Measurements from ENCODE around the gene PRRT3.

GRCh38 chr3:9928158-9928557, 24.1 kb downstream of the PRRT3 start:
- TF ChIP-seq CTCF (conservative IDR thresholded peaks at IDR 0.05; ENCODE audit: low read length) = no peak
- no peak for TF ChIP-seq EZH2phosphoT487 (IDR thresholded peaks at IDR 0.05; ENCODE audit: borderline replicate concordance, low read depth, low read length)

All from OCI-LY7 (cell line).